NCI-H187 treated with DMSO at 0.1 percent for 48 hours (cell line): ENCODE data around the gene RAD9B.
A peak's percentile ranks its signal among the peaks of the same experiment; 100 is the strongest.
"Not testable (repeated sequence)": the region's sequence is repeated elsewhere in the genome, so short reads cannot be mapped to it uniquely, and the experiment has no call there.

Experiments used
- DNase-seq: peaks from one replicate; lab custom pipeline; 2025; lab: John Stamatoyannopoulos, UW

RAD9B gene

DNA sequence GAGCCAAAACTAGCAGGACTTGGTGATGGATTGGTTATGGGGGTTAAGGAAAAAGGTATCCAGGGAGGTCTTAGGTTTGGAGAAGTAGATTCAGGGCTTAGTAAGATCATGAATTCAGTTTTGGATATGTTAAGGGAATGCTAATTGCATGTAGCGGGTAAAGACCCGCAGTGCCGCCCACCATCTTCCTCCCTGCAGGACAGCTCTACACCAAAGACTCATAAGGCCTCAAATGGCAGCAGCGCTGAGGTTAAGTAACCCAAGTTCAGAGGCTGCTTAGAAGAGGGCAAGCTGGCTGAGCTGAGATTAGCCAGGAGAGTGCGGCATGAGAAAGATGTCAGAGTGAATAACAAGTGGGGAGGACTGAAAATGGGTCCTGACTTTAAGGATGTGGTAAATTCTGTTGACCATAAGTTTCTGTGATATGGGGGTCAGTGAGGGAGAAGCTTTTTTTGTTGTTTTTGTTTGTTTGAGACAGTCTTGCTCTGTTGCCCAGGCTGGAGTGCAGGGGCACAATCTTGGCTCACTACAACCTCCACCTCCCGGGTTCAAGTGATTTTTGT lies 26.2 kb downstream of the RAD9B start:
- DNase-seq = no peak

DNA sequence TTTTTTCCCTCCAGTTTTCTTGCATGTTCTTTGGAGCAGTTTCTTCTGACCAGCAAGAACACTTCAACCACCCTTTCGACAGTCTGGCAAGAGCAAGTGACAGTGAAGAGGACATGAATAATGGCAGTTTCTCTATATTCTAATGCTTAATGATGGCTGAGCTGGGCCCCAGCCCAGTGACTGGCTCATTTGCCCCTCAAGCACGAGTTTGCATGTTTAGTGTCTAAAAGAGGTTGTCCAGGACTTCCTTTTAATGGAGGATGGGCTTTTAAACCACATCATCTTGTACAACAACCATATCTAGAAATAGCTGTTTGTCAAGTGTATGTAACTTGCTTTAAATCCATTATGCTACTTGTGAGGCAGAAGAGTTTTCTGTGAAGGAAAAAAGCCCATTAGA lies 28.4 kb downstream of the RAD9B start:
- DNase-seq = peak; percentile 89

DNA sequence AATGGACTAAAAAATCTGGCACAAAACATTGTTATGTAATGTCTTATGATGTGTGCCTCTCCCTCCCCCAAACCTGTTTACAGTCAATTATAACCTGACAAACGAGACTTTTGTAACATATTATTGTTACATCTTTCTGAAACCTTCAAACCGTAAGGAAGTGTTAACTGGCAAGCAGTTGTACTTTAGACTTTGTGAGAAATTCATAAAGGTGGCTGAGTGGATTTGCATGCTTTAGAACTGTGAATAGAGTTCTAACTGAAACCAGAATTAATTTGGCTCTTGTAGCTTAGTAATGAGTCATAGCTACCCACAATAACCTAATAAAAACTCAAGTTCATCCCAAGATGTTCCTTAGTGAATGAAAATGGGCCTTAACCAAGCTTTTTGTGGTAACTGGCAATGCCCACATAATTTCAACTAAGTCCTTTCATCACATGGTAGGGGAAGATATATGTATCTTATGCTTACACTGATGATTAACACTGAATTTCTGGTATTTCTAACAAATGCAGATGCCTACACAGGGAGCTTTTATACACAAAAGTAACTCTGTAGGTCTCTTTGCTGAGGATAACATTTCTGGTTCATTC lies 29.7 kb downstream of the RAD9B start:
- DNase-seq = no peak

DNA sequence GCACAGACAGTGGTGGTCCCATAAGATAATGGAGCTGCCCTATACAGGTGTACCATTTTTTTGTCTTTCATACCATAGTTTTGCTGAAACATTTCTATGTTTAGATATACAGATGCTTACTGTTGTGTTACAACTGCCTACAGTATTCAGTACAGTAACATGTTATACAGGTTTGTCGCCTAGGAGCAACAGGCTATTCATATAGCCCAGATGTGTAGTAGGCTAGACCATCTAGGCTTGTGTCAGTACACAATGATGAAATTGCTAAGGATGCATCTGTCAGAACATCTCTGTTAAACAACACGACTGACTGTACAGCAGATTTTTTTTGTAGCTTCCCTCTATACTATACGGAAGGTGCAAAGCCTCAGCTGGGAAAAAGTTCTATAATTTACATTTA lies 30.5 kb downstream of the RAD9B start:
- DNase-seq = no peak

DNA sequence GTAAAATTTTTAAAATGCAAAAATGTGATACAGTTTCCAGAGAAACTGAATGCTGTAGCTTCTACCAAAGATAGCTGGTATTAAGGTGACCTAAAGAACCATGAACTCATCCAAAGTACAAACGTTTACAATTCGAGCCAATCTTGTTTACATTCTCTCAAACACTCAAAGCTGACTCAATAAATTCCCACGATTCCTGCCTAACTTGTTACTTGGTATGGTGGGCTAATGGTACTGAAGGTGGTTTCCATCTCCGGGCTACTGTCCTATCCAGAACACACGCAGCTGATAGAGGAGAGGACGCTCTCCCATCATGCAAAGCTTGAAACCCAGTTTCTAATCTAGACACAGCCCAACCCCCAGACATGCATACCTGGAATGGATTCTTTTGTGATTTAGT lies 31.5 kb downstream of the RAD9B start:
- no peak for DNase-seq

DNA sequence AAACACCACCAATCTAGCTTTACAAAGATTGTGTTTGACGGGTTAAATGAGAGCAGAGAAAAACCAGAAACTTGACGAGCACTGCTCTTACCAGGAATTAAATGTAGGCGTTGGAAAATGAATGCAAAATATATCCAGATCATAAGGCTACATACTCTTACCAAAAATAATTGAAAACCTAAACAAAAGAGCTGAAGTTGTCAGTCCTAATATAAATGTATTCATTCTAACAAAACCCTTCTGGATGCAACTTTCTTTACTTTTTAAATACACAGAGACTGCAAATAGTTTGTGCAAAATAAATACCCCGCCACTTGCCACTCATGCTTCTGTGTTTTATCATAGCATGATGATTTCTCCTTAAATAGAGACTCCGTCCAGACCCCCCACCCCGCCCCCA lies 32.7 kb downstream of the RAD9B start:
- no peak for DNase-seq

DNA sequence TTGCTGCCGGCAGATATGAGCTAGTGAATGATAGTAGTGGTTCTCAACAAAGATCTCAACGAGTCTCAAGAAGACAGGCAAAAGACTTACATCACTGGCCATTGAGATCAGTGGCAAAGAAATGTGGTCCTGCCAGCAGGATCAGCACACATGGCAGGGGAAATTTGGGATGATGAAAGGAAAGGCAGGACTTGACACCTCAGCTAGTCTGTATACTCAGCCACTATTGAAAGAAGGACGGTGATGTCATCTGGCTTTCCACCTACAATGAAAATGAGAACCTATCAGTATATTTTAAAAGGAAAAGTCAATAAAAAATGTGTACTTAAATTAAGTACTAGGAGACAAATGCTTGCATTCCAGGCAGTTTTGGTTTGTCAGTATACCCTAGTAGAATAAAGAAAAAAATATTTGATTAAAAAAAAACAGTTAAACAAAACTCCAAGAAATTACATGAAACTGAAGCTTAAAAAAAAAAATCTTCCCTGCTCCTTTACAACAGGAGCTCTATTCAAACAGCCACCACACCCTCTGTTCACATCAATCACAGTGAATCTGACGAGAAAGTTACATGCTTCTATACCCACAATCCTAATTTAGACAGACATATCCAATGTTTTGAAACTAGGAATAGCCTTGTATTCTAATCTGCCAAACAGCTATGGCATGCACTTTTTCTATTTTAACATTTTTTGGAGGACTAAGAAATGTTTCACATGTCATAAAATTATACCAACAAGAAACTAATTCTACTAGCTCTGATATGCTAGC lies 34.9 kb downstream of the RAD9B start:
- no peak for DNase-seq

DNA sequence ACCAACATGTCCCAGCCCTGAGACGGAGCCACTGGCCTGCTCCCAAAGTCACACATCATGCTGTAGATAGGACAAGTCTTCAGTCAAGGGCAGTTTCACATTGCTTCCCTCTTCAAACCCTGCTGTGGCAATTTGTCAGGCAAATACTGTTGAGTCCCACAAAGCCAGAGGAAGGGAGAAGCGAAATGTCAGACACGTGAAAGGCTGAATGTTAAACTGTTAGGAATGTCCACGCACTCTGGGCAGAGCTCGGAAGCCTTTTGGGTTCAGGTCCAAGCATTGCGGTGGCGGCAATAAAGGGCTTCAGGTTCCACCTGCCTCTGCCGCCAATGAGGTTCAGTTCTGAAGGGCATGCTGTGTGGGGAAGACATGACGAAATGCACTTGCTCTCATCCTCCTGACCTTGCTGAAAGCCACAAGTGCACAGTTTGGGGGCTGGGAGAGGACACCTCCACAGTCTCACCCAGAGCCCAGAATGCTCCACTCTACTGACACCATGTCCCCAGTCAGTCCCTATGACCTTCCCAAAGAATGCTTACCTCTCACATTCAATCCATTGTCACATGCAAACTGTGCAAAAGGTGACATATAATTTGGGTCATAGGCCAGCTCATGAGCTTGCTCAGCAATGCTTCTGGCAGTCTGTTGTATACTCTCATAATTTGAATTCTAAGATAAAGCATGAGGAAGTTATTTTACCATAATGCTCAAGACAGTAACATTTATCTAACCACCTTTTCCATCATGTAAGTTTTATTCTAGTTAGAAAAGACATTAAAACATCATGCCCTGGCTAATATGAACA lies 35.7 kb downstream of the RAD9B start:
- no peak for DNase-seq

DNA sequence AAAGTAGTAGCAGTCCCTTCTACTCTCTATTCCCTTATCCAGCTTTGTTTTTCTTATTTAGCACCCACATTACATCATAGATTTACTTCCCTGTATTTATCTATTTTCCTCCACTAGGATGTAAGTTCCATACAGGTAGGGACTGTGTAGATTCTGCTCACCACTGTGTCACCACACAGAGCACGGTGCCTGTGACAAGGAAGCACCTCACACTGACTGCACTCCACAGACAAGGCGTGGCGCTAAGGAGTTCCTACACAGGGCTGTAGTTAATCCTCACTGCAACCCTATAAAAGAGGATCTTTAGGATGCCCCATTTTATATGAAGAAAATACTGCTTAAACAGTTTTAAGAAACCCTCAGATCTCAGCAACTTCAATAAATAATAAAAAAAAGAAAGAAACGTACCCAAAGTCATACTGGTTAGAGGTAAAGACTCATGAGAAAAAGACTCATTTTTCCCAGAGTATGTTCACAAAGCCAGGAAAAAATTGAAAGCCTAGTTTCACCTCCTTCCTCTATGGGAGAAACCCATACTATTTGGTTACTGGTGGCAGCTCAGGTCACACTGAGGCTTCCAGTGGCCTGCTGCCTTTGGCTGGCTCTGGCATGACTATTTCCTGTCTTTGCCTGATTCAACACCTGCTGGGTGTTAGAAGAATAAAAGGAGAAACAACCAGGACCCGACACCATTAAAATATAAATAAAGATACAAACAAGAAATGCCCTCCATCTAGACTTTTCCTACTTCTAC lies 36.9 kb downstream of the RAD9B start:
- no peak for DNase-seq

DNA sequence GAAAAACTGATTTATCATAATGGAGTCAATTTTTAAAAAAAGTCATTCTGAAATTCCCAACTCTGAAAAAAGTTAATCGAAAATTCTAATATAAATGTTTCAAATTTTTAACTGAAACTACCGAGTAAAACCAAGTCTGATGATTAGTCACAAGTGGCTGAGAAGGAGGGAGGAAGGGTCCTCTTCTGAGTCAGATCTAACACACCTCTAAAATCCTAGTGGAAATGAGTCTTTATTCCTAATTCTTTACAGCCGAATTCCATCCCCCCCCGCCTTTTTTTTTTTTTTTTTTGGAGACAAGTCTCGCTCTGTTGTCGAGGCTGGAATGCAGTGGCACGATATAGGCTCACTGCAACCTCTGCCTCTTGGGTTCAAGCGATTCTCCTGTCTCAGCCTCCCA lies 37.9 kb downstream of the RAD9B start:
- DNase-seq = no peak

DNA sequence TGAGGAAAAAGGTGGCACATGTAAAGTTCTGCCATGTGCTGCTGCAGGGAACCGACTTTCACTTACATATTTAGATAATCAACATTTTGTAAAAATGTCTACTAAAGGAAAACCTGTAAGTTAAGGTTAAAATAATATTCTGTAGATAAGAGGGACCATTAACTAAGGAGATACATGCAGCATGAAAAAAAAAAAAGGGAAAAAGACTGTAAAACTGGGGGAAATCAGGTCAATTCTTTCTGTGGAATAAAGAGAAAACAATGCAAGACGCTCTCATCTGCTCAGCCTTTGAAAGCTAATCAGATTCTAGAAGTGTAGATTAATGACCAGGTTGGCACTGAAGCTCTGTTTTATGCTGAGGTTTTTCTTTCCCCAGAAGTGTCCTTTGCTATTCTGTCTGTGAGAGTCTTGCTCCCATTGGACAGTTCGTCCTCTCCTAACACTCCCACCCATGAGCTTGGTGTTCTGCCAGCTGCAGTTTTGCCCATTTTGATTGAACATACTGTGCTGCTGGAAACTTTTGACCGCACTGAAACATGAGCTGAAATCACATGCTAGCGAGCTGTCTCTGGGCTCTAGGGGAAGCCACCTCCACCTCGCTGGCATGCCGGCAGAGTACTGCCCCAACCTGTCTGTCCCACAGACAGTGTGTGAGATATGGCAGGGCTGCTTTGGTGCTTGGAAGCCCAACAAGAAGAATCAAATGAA lies 41.3 kb downstream of the RAD9B start:
- DNase-seq = no peak

DNA sequence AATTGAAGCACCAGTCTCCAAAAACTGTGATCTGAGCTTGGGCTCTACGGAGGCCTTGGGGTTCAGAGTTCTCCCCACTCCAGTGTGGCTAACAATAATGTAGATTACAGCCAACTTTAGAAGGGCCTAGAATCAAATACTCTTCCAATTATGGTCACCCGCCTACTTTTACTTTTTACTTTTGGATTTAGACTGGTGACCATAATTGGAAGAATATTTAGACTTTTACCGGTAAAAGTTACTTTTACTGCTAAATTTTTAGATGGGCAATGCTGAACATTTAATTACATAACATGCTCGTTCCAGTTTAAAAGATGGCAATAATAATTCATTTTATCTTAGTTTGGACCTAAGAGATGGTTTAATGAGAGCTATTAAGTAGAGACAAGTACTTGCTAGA lies 41.8 kb downstream of the RAD9B start:
- no peak for DNase-seq

DNA sequence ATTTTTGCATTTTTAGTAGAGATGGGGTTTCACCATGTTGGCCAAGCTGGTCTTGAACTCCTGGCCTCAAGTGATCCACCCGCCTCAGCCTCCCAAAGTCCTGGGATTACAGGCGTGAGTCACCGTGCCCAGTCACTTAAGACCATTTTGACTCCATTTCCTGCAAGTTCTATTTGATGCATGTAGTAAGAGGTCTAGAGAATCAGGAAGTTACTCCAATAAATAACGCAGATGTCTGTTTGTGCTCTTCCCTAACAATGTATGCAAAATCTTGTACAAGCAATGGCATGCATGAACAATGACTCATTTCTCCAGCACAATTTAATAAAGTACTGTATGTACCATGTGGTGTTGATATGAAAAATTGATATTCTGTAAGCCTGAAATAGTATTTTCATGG lies 43.1 kb downstream of the RAD9B start:
- not testable (repeated sequence) for DNase-seq

DNA sequence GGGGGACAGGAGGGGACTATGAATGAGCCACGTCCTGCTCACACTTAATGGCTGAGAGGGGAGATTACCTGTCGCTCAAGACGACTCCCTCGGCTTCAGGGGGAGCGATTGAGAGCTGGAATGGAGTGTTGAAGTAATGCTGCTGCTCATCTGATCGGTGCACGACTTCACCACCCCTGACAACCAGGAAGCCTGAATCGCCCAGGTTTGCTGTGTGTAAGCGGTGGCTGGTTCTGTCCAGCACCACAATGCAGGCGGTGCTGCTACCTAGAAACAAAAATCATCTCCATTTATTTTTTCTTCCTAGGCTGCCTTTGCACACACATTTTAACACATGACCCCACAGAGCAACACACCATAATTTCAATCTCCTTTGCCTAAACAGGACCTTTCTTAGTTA lies 43.7 kb downstream of the RAD9B start:
- no peak for DNase-seq

DNA sequence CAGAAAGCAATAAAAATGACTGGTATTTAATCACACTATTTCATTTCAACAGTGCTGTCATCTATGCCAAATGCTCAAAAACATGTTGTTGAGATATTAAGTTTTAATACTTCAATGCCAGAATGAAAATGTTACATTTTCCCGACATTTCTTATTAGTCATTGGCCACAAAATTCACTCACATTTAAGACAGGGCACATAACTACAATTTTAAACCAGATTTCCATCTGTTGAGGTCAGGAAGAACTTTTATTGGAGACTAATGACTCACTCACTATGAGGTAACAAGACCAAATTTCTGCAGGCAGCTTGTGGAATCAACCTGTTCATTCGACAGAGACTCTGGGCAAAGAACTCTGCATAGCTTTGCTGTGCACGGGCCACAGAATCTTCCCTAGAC lies 44.2 kb downstream of the RAD9B start:
- DNase-seq = no peak

DNA sequence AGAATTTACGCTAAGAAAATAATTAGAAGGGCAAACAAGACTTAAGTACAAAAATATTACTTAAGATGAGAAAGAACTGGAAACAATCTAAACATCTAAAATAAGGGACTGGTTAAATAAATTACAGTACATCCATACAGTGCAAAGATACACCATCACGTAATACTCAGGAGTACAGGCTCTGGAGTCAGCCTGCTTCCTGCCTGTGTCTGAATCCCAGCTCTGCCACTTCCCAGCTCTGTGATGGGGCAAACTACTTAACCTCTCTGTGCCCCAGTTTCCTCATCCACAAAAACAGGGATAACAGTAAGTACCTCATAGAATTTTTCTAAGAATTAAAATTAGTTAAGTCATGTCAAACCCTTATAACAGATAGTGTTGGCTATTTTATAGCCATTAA lies 45.0 kb downstream of the RAD9B start:
- DNase-seq = no peak

DNA sequence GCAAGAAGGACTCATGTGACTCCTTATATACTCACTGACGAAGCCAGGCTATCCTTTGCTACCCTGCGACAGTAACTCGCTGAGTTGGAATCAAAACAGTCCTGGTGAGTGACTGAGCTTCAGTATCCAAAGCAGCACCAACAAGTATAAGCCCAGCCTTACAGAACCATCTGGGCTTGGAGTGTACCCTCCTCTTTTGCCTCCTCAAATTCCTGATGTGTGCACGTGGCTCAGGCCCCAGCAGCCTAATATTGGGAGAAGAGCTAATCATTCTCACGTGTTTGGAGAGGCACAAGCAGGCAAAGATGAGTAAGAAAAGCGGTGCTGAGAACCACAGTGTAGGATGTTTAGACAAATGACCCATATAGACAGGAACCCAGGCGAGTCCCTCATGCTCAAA lies 46.5 kb downstream of the RAD9B start:
- DNase-seq = no peak

DNA sequence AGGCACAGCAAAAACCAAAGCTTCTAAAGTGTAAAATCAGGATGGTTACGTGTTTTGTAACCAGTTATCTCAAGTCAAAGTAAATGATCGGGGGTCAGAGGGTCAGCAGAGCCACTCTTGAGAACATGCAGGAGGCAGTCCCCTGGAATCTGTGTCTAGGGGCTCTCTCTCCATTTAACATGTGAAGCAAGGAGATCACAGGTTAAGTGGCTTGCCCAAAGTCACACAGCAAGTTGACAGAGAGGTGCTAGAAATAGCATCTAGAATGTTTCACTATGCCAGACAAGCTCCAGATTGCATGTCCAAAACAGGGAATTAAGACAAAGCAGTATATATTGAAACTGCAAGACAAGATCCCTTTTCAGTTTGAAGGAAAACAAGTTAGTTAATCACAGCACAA lies 47.6 kb downstream of the RAD9B start:
- DNase-seq = no peak

DNA sequence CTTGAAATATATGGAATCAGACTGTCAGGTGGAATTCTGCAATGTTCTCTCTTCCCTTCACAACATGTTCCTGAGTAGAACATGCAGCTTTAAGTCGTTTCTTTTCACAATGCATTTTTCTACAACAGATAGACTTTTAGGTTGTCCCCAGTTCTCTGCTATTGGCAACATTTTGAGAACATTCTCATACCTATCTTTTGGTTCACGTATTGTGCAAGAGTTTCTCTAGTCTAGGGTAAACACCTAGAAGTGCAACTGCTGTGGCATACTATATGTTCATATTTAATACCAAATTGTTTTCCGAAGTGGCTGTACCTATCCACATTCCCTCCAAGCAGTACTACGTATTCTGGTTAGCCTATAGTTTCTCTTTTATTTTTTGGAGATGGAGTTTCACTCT lies 48.9 kb downstream of the RAD9B start:
- DNase-seq = no peak
